GM19467 (cell line): ENCODE measurements around the gene GLCE.
"Not testable (repeated sequence)": the region's sequence is repeated elsewhere in the genome, so short reads cannot be mapped to it uniquely, and the experiment has no call there.

ENCODE experiments used
- ATAC-seq: cut with Tn5 transposase; IDR thresholded peaks from one replicate; pipeline ENCODE4 v1.9.1; 2021; ENCODE audit warnings: mild to moderate bottlenecking, moderate library complexity; ENCODE audit not compliant: unreplicated experiment

The GLCE gene

GRCh38 chr15:69158843-69159240 is 1.6 kb upstream of the GLCE start:
- no peak for ATAC-seq

GRCh38 chr15:69159805-69160140 is 662 bp upstream of the GLCE start:
- no peak for ATAC-seq

DNA sequence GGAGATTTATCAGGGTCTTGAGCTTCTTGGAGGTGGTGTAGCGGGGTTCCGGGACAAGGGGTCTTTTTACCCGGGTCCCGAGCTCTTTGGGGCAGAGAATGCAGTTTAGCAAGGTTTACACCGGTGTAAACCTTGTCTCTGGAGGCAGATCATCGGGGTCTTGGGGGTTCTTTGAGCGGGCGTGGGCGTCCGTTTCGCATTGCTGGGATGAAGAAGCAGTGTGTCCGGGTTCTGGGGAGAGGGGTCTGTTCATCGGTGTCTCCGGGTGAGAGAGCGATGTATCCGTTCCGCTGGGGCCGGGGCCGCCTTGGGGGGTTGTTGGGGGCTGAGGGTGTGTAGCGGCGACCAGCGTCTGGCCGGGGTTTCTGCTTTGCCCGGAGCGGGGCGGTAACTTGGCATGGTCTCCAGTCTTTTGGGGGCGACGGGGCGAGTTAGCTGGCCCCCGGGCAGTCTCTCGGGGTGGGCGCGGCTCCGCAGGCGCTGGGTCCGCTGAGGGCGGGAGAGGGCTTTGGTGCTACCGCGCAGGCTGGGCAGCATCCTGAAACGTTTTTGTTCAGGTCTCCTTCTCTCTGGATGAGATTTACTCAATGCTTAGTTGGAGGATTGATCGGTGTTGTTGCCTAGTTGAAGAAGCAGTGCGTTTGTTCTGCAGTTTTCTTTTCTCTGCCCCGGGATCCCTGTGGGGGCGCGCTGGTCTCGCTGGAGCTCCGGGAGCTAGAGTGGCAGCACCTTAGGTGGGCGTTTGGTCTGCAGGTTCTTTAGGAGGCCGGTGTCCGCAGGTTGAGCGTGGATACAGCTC is 843 bp downstream of the GLCE start:
- no peak for ATAC-seq

DNA sequence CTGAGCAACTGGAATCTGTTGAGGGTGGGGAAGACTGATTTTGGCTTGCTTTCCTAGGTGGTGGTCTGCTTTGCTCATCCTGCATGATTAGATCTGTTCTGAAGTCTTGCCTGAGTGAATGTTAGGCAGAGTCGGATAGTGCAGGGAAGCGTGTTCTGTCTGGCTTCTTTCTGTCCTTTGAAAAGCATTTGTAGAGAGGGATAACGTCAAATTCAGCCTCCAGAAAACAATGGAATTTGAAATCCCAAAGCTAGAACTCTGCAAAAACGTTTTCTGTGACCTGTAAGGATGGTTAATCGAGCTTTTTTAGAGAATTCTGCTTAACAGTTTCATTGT is 1.4 kb downstream of the GLCE start:
- no peak for ATAC-seq

- no peak for ATAC-seq
These were observed 2.8 kb downstream of the GLCE start for GRCh38 chr15:69163141-69163669.

GRCh38 chr15:69164807-69165636 is 4.6 kb downstream of the GLCE start:
- no peak for ATAC-seq

DNA sequence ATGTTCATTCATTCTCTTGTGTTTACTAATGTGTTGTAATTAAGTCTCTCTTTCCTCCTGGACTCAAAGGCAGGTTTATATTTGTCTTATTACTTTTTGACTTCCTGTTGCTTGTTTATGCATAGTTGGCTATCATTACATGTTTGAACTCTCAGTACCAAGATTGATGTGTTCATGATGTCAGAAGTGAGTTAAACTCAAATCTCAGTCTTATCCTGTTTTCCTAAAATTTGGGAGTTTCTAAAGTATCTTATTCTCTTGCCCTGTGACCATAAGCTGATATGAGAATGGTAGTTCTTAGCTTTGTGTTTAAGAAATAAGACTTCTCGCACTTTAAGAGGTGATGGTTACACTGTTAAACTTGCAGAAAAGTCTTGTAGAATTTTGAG is 5.2 kb downstream of the GLCE start:
- ATAC-seq = no peak

DNA sequence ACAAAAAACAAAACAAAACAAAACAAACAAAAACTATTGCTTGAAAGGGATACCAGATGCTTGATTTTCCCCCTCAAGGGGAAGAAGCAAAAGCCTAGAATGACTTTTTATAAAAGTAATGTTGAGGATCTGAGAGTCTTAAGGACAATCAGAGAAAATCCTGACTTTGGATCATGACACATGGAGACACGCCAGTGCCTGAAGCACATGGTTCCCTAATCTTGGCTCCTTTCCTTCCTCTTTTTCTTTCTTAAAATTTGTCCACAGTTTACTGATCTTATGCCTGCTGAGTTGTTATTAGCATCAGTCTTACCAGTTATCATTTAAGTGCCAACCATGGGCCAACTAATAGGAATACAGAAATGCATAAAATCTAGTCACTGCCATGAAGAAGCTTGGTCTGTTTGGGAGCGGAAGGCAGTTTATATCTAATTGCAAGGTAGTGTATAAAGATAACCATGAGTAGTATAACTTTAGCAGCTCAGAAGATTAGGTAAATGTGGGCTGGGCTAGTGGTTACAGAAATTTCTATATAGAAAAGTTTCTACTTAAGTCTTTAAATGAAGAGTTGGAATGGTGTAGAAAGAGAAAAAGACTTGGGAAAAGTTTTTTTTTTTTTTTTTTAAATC is 6.9 kb downstream of the GLCE start:
- ATAC-seq = no peak

GRCh38 chr15:69168361-69168760 is 7.9 kb downstream of the GLCE start:
- not testable (repeated sequence) for ATAC-seq

DNA sequence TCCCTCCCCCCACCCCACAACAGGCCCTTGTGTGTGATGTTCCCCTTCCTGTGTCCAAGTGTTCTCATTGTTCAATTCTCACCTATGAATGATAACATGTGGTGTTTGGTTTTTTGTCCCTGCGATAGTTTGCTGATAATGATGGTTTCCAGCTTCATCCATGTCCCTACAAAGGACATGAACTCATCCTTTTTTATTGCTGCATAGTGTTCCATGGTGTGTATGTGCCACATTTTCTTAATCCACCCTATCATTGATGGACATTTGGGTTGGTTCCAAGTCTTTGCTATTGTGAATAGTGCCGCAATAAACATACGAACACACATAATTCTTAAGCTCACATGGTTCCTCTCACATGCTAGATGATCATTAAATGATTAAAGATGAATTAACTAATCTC is 9.1 kb downstream of the GLCE start:
- ATAC-seq = not testable (repeated sequence)

- ATAC-seq = no peak
These were observed 10.2 kb downstream of the GLCE start for GRCh38 chr15:69170597-69170996.

DNA sequence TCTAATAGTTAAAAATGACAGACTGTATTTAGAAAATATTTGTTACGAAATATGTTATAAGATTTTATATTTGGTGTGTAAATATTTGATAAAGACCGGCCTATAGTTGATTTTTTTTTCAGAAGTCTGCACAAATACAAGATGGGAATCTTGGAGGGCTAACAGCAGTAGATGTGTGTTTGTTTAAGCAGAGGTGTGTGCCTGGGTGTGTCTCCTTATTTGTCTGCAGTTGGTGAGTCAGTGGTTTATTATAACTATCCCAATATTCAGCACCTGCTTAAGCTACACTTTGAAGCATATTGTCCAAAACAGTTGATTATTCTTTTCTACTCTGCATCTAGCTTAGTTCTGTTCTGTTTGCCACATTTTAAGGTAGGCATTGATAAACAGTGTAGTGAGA is 12.4 kb downstream of the GLCE start:
- no peak for ATAC-seq

GRCh38 chr15:69175536-69175935 is 15.1 kb downstream of the GLCE start:
- no peak for ATAC-seq

DNA sequence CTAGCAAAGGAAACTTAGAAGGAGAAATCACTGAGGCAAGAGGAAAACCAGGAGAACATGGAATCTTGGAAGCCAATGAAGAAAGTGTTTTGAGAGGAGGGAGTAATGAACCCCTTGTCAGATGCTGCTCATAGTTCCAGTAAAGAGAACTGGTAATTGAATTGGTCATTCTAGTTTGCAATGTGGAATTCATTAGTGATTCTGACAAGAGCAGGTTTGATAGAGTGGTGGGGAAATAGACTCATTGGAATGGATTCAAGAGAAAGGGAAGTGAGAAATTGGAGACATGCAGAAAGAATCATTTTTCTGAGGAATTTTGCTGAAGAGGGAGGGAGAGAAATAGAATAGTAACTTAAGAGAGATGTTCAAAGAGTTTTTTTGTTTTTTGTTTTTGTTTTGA is 21.0 kb downstream of the GLCE start:
- no peak for ATAC-seq

GRCh38 chr15:69185216-69185615 is 24.8 kb downstream of the GLCE start:
- ATAC-seq = no peak

DNA sequence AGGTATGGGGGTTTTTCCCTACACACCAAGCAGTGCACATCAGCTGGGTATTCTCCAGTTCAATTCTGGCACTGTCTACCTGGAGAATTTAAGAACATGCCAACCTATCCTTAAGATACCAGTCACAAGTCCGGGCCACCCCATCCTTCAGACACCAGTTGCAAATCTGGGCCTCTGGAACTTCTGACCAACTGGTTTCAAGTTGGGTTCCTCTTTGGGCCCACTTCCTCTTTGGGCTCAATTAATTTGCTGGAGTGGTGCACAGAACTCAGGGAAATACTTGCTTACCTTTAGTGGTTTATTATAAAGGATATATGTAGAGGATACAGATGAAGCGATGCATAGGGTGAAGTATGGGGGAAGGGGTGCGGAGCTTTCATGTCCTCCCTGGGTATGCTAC is 25.3 kb downstream of the GLCE start:
- no peak for ATAC-seq

- no peak for ATAC-seq
These were observed 28.7 kb downstream of the GLCE start for GRCh38 chr15:69189157-69189556.

DNA sequence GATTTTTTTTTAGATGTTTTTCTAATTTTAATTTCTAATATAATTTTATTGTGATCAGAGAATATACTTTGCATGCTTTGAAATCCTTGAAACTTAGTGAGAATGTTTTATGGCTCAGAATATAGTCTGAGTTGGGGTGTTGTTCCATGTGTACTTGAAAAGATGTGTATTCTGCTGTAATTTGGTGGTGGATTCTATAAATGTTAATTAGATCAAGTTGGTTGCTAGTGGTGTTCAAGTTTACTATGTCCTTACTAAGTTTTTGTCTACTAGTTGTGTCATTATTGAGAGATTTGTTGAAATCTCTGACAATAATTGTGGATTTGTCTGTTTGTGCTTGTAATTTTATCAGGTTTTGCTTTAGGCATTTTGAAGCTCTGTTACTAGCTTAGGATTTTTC is 29.7 kb downstream of the GLCE start:
- no peak for ATAC-seq

- no peak for ATAC-seq
These were observed 30.1 kb downstream of the GLCE start for GRCh38 chr15:69190504-69190903.

DNA sequence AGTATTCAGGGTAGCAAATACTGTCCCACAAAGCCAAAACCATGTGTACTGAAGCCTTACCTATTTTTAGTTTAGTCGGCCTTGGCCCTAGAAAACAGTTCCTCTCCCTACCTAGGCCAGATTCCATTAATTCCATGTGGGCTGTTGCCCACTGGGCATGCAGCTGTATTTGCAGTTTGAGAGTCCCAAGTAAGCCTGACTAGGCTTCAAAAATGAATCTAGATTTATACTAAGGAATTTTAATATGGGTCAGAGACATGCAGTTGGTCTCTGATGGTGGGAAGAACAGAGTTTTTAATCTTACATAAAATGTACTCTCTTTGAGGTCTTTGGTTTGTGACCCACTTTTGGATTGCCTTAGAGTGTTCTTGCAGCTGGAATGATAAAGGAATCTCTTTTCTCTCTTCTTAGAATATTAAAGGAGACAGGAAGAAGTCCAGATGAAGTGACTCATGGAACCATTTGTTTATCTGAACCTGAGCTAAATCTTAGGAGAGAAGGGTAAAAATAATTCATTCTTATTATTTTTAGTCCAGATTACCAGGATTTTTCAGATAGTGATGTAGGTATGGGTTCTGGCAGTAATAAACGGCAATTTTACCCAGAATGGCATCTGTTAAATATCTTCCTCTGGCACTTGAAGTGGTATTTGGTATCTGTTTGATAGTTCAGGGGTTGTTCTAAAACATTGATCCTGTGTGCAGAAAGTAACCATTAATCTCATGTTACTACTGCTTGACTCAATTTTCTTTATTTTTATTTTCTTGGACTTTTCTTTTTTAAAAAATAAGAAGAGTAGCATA is 33.8 kb downstream of the GLCE start:
- ATAC-seq = no peak

DNA sequence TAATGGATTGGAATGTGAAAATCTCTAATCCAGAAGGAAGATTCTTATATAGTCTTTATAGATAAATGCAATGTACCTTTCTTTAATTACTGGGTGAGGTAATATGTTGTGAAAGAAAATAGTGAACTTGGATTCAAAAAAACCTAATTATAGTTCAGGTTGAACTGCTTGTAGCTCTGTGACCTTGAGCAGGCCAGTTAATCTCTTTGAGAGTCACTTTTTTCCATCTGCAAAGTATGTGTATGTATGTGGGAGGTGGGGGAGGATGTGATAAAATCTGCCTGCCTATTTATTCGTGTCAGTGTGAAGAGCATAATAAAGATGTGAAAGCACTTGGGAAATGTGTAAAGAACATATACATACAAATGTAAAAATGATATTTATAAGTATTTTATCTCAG is 34.4 kb downstream of the GLCE start:
- ATAC-seq = no peak
